Sciatic nerve (tissue), 2 donors: ENCODE results near the gene DQX1. TPM values are rescaled to one million over a fixed set of nuclear protein-coding genes. Genes with fewer than 3 reads are reported as not detected.

ENCODE experiments used
- ATAC-seq: fragments of 200-7000 bp; cut with Tn5 transposase; one replicate; pipeline ENCODE4 v1.9.1; 2020; ENCODE audit warnings: mild to moderate bottlenecking, moderate library complexity
- DNase-seq: peaks from one replicate; pipeline ENCODE4 v3.0.0-alpha.2; 2020; ENCODE audit warnings: low spot score
- intact Hi-C: fragments of 100-400 bp; cut with DNase I; formaldehyde crosslinking; loops from one replicate; pipeline ENCODE4 v1.14.2; 2022
- total RNA-seq: library from RNA; stranded (reverse); fragmentation: NEBNext Ultra II Directional; extraction: Animal tissue kit (Norgen Biotek cat#: 25700); gene quantifications from one replicate; pipeline ENCODE4 v1.2.1, GENCODE V29; 2021
- donor health status: DM: no; HTN: no; CAD: no.
- donor health status: DM: no; HTN: no; CAD: no.

DQX1 gene
- total RNA-seq, 1 donor from 2014 or later, result not detected

DNA sequence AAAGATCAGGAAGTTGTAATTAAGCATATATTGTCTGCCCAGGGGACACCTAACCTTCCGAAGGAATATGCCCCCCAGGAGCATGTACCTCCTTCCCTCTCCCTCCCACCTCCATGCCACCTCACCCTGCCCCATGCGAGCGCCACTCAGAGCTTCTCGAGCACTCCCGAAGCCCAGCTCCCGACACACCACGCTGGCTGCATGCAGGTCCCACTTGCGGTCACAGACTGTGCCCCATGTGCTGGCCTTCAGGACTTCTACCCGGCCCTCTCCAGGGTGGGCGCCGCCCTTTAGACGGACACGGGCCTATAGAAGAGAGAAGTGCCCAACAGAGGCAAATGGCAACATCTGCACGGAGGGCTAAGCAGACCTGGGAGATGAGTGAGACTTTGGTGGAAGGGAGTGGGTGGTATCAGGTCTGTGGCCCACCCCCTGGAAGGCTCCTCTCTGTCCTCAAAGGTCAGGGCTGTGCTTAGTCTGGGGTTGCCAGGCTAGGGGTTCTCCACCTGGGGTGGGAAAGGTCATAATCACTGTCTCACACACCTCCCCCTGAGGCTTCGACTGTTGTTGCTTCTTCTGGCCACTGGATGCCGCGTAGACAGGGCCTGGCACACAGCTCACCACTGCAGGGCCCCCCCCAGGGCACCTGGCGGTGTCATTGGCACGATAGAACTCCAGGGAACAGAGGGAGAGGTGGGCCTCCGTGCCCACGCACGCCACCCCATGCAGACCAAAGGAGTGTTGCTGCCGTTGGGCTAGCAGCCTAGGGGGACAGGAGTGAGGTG is 10.3 kb upstream of the DQX1 start:
- ATAC-seq (no peak), DNase-seq (no peak)
- intact Hi-C loops, result no loop called here

DNA sequence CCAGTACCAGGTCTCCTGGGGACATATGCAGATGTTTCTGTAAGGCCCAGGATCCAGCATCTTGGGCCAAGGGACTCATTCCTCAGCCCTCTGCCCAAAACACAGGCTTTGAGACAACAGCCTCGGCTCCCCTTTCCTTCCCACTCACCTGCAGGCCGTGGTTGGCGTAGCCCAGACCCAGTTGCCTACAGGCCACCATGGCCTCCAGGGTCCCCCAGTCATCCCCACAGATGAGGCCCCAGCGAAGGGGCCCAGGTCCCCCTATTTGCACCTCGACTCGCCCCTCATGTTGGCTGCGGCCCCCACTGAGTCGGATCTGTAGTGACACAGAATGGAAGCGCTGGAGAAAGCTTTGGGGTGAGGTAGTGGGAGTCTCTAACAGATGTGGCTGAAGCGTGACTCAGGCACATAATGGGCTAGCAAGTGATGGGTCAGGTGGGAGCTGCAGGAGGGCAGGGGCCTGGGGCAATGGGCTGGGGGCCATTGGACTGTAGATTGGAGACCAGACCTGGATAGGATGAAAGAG is 9.5 kb upstream of the DQX1 start:
- ATAC-seq (no peak), DNase-seq (no peak)
- intact Hi-C loops, result no loop called here

DNA sequence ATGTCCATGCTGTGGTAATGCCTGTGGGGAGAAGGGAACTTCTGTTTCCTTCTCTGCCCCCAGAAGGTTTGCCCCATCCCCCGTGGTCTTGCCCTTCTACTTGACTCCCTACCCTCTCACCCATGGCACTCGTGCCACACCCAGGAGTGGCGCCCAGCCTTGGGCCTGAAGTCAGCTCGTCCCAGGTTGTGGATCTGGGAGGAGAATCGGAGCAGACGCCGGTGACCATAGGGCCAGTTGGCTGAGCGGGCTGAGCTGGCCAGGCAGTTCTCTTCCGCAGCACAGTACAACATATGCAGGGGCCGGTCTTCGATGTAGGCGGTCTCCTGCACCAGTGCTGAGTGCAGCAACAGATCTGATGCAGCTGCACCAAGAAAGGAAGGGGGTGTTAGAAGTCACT is 8.4 kb upstream of the DQX1 start:
- ATAC-seq, result no peak
- no peak for DNase-seq
- intact Hi-C loops, result no loop called here

DNA sequence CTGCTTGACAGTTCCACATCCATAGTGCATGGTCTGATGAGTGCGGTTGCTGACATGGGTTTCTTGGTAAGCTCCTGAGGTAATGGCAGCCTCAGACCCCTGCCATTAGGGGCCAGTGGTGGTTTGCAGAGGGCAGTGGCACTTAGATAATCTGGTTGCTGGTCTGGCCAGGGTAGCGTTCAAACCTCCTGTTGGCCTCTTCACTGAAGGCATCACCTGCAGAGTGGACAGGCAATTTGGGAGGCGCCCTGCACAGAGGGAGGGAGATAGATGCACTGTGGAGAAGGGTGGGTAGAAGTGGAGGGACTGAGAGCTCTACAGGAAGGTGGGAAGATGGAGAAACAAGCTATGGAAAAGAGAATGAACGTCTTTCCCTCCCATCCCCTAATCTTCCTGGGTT is 7.4 kb upstream of the DQX1 start:
- intact Hi-C loops, result no loop called here
- ATAC-seq (no peak), DNase-seq (no peak)

DNA sequence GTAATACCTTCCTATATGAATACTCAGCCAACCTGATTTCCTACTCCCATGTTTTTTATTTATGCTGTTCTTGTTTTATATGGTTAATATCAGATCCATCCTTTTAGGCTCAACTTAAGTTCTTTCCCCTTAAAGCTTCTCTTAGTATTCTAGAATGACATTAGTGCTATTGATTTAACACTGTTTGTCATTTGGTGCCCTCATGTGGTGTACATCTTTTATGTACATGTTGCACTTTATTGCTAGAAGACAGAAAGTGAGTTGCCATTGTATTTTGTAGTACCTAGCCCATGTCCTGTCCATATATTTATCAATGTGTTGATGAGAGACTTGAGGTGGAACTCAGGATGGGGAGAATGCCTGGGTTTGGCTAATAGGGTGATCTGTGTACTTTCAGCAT is 6.2 kb upstream of the DQX1 start:
- intact Hi-C loops, result no loop called here
- DNase-seq (no peak), ATAC-seq (no peak)

DNA sequence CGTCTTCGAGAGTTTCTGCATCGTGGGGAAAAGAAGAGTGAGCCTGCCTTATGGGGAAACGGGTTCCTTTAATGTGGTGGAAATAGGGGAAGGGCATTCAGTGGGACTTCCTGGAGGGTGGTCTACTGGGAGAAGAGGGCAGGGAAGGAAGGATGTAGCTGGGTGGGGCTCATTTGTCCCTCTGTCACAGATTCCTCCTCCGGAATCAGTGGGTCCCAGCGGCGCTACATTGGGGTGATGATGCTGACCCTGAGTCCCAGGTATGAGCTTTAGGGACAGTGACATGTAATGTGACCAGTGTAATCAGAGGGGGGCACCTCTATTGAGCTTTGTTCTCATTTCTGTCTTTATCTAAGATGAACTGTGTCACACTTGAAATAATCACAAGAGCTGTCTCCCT is 5.6 kb upstream of the DQX1 start:
- ATAC-seq (no peak), DNase-seq (no peak)
- intact Hi-C loops, result no loop called here

DNA sequence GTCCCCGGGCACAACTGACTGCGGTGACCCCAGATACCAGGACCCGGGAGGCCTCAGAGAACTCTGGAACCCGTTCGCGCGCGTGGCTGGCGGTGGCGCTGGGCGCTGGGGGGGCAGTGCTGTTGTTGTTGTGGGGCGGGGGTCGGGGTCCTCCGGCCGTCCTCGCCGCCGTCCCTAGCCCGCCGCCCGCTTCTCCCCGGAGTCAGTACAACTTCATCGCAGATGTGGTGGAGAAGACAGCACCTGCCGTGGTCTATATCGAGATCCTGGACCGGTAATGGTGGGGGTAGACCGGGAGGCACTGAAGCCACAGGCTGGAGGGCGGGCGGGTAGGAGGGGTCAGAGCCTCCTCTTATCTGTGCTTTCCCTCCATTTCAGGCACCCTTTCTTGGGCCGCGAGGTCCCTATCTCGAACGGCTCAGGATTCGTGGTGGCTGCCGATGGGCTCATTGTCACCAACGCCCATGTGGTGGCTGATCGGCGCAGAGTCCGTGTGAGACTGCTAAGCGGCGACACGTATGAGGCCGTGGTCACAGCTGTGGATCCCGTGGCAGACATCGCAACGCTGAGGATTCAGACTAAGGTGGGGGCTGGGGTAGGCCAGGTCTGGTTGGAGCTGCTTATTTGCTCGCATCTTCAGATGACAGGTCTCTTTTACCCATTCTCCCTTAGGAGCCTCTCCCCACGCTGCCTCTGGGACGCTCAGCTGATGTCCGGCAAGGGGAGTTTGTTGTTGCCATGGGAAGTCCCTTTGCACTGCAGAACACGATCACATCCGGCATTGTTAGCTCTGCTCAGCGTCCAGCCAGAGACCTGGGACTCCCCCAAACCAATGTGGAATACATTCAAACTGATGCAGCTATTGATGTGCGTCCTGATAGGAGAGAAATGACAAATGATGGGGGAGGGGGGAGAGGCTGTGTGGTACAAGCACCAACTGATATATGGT is 4.5 kb upstream of the DQX1 start:
- DNase-seq, result peak; percentile 74
- intact Hi-C loops, result no loop called here

DNA sequence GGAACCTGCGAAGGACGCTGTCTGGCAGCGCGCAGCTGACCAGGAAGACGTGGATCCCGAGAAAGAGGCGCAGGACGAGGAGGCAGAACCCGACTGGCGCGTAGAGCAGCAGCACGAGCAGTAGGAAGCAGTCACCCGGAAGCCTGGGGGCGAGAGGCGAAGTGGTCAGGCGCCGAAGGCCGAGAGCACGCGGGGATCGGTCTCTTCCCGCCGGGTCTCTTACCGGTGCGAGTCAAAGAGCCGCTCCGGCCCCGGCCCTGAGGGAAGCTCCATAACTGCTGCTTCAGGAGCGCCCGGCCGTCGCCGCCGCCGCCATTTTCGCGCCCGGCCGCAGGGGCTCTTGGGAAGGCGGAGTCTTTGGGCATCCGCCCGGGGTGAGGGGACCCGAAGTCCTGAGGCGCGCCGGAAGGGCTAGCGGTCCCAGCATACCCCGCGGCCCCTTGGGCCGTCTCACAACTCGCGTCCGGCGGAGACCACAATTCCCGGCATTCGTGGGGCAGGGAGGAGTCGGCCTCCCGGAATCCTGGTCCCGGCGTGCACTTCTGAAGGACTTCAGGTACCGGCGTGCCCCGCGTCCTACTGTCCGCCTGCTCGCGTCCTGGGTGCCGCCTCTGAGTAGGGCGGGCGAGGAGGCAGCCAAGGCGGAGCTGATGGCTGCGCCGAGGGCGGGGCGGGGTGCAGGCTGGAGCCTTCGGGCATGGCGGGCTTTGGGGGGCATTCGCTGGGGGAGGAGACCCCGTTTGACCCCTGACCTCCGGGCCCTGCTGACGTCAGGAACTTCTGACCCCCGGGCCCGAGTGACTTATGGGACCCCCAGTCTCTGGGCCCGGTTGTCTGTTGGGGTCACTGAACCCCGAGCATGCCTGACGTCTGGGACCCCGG is 3.6 kb upstream of the DQX1 start, which contains the start of the genes AUP1 and HTRA2:
Gene AUP1, minus strand, starts transcription at position 350 of the 882 bp plus-strand sequence. Its CDS starts 77 bp downstream, at position 273.
Gene HTRA2, plus strand, starts transcription at position 577 of the 882 bp plus-strand sequence. Its CDS starts 74 bp downstream, at position 651.
- peak; percentile 99 for DNase-seq
- intact Hi-C loops, result no loop called here
- peak; percentile 98 for ATAC-seq

More for the DNA sequence above, 4.5 kb upstream of the DQX1 start:
- ATAC-seq, result peak; percentile 11

DNA sequence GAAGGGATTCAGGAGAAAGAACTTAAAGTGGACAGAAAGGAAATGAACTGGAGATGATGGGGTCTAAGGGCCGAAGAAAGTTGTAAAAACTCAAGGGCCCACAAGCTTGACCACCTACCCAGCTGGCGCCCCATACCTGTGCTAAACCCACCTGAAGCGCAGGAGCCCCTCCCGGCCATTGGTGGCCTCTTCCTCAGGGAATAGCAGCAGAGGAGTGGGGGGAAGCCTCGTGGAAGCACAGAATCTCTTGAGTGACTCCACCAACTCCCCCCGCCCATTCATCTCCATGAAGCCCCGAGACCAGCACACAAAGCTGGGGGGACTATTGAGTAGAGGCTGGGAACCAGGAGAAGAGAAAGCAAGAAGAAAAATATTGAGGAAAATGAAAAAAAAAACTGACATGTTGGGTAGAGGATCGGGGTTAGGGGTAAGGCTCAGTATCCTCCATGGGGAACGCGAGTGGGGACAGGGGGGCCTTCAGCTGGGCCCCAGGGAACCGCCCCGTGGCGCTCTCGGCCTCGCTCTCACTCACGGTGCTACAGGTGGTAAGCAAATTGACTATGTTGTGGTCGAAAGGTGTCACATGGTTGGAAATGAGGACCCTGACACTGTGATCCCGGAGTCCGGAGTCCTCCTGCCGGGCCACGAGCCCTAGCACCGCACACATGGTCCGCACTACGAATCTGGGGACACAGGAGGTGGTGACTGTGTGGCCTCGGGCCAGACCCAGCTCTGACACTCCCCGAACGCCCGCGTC is 2.7 kb upstream of the DQX1 start:
- ATAC-seq, result peak; percentile 3
- intact Hi-C loops, result no loop called here
- no peak for DNase-seq

DNA sequence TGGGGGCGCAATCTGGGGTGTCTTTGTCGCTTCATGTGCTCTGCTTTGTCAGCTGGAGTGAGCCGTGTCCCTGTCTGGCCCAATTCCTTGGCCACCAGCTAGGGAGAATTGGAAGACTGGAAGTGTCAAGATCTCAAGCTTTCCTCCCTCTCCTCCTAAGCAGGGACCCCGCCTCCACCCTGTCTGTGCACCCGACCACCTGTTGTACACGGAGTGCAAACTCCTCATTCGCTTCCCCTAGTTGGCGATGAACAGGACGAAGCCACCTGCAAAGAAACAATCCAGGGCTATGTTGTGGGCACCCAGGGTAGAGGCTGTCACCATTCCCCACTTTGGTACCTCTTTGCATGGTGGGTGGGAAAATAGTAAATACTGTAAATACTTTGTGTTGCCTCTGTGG is 1.7 kb upstream of the DQX1 start:
- ATAC-seq (no peak), DNase-seq (no peak)
- intact Hi-C loops, result no loop called here

DNA sequence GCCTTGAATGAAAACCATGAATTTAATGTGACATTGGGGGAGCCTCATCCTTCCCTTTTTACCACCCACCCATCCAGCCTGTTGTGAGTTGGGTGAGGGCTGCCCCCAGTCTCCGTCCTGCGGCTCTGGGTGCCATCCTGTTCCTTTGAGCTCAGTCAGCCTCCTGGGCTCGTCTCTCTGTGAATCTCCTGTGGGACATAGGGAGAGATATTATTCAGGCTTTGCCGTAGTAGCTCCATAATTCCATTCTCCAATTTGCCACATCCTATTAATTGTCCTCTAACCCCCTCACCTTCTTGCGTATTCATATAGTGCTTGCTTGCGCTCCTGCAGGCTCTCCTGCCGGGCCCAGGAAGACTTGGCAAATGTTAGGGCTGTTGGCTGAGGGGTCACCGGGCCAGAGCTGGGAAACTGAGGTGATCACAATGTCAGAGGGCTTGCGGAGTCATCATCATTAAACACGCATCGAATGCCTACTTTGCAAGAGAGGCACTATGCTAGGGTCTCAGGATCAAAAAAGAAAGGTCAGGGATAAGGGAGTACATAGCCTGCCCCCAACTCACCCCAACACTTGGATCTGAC is 709 bp upstream of the DQX1 start:
- intact Hi-C loops, result no loop called here
- no peak for ATAC-seq
- DNase-seq, result no peak

DNA sequence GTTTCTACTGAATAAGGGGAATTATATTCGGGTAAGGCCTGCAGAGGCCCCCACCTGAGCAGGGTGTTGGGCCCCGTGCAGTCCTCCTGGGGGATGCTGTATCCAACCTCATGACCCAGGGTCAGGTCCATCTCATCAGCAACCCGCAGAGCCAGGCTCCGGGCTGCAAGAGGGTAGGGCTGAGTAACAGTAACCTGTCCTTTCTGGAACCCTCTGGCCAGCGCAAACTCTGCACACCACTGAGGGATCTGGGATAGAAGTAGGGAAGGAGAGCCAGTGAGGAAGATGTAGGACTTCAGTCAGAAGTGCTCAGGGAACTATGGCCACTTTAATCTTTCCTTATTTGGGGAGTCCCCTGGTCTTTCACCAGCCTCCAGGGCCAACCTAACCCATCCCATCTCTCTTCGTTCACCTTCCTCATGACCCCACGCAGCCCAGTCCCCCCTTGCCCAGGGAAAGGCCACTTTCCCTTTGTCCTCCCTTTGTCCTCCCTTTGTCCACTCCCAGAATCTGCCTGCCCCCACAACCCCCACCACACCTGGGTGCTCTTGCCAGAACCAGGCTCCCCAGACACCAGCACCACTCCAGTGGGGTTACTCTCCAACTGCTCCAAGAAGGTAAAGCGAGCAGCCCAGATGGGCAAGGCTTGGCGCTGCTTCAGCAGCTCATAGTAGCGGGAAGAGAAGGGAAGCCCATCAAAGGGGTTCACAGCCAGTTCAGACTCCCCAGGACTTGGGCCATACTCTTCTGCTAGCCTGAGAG is 895 bp downstream of the DQX1 start:
- no peak for DNase-seq
- intact Hi-C loops, result no loop called here
- ATAC-seq, result no peak

DNA sequence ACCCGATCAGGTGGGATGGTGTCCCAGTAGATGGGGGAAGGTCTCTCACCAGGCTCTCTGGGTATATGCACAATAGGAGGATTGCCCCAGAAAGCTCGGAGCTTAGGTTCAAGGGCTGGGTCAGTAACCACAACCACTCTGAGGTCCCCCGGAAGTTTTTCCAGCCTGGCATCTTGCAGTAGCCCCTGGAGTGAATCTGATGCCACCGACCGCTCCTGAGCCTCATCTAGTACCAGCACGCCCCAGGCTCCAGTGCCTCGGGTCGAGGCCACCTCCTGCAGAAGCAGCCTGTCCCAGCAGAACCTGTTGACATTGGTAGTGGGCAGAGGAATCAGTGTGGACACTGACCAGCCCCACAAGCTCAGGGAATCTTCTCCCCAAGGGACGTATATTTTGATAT is 2.0 kb downstream of the DQX1 start:
- DNase-seq (no peak), ATAC-seq (no peak)
- intact Hi-C loops, result no loop called here

DNA sequence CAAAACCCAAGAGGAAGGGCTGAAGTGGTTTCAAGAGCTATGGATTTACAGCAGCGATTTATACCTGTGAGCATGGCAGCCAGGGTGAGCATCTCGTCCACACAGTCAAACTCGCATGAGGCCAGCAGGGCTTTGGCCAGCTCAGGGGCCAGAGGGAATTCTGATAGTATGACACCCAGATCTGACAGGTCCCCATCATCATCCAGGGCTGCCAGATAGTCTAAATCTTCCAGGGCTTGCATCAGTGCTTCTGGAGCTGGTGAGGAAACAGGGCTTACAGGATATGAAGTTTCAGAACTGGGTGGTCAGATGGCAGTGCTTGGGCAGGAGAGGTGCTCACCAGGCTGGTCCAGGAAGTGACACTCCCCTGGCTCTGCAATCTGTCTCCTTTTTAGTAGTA is 3.5 kb downstream of the DQX1 start:
- DNase-seq (no peak), ATAC-seq (no peak)
- intact Hi-C loops, result no loop called here

DNA sequence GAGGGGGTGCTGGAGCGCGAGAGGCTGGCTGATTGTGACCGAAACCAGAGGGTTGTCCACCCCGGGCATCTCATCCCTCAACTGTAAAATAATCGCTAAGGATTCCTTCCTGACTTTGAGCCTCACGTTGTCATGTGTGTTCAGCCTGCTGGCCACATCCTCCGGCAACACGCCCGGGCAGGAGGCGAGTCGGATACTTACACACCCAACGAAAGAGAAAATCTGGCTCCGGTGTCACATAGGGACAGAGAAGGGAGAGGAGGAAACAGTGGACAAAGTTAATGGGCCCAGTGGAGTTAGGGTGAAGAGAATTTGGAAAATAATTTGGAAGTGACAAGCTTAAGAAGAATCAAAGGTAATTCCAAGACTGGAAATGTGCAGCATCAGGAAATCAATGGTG is 9.4 kb downstream of the DQX1 start:
- intact Hi-C loops, result no loop called here
- ATAC-seq (no peak), DNase-seq (no peak)

DNA sequence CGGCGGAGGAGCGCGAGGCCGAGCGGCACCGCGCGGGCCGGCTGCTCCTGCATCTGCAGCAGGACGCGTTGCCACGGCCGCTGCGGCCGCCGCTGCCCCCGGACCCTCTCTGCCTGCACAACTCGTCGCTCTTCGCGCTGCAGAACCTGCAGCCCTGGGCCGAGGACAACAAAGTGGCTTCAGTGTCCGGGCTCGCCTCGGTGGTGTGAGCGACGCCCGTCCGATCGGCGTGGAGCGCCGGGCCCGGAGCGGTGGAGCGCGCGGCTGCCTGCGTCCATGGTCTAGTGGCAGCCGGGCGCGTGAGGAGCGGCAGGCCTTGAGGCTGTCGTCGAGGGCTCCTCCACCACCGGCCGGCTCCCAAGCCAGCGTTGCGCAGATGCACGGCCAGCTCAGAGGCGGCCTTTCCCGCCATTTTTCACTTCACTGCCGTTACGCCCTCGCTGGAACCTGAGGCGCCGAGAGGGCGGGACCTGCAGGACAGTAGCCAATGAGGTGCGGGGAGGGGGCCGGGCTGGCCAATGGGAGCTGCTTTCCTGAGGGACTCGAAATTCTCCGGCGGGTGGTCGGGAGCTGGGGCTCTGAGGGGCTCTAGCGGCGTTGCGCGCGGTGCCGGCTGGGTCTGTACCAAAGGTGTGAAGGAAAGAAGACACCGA is 9.9 kb downstream of the DQX1 start:
- ATAC-seq (peak; percentile 72), DNase-seq (peak; percentile 77)

More for the DNA sequence above, 9.9 kb downstream of the DQX1 start:
- intact Hi-C loops, result no loop called here
